NCI-H82 treated with DMSO at 0.1 percent for 48 hours (cell line): ENCODE measurements around the gene HSD3B7.
A peak's percentile ranks its signal among the peaks of the same experiment; 100 is the strongest.

Source experiments
- DNase-seq: peaks from one replicate; lab custom pipeline; 2025; ENCODE audit not compliant: unreplicated experiment; lab: John Stamatoyannopoulos, UW

Gene HSD3B7

GRCh38 chr16:30956601-30957455, 28.2 kb upstream of the HSD3B7 start:
- DNase-seq: peak; percentile 27

- DNase-seq: peak; percentile 54
Observed at GRCh38 chr16:30957456-30958174, 27.4 kb upstream of the HSD3B7 start, which contains the start of gene SETD1A. SETD1A (plus strand) TSS chr16:30957754; CDS start chr16:30958732, 978 bp downstream.

GRCh38 chr16:30958175-30959079, 26.6 kb upstream of the HSD3B7 start:
- no peak for DNase-seq

GRCh38 chr16:30961384-30961783, 23.6 kb upstream of the HSD3B7 start:
- no peak for DNase-seq

GRCh38 chr16:30963925-30964511, 21.0 kb upstream of the HSD3B7 start:
- DNase-seq: no peak

GRCh38 chr16:30964574-30965226, 20.3 kb upstream of the HSD3B7 start:
- no peak for DNase-seq

GRCh38 chr16:30965436-30965835, 19.6 kb upstream of the HSD3B7 start:
- DNase-seq: no peak

GRCh38 chr16:30966033-30966619, 18.9 kb upstream of the HSD3B7 start:
- DNase-seq: no peak

GRCh38 chr16:30967795-30968194, 17.2 kb upstream of the HSD3B7 start:
- DNase-seq: no peak

GRCh38 chr16:30969246-30969842, 15.7 kb upstream of the HSD3B7 start:
- DNase-seq: no peak

- no peak for DNase-seq
Observed at GRCh38 chr16:30971298-30971697, 13.7 kb upstream of the HSD3B7 start.

- DNase-seq: no peak
Observed at GRCh38 chr16:30972872-30973271, 12.1 kb upstream of the HSD3B7 start.

- DNase-seq: no peak
Observed at GRCh38 chr16:30974348-30974747, 10.7 kb upstream of the HSD3B7 start.

- DNase-seq: no peak
Observed at GRCh38 chr16:30976486-30976885, 8.5 kb upstream of the HSD3B7 start.

- DNase-seq: no peak
Observed at GRCh38 chr16:30977502-30977901, 7.5 kb upstream of the HSD3B7 start.

- no peak for DNase-seq
Observed at GRCh38 chr16:30979170-30980022, 5.6 kb upstream of the HSD3B7 start.

- DNase-seq: no peak
Observed at GRCh38 chr16:30980023-30980371, 5.0 kb upstream of the HSD3B7 start.

- no peak for DNase-seq
Observed at GRCh38 chr16:30980434-30980833, 4.6 kb upstream of the HSD3B7 start.

- no peak for DNase-seq
Observed at GRCh38 chr16:30980959-30981358, 4.0 kb upstream of the HSD3B7 start.
